Measurements from ENCODE around the gene CCDC186.

CCDC186 gene

GRCh38 chr10:114075093-114075492 lies 98.9 kb downstream of the CCDC186 start:
- H3K27me3 ChIP-seq (ENCODE audit: control insufficient read depth, insufficient read depth, low read length): no peaks in the 10 kb centered on the region

GRCh38 chr10:114073395-114074186 lies 100.4 kb downstream of the CCDC186 start:
- Histone ChIP-seq H3K27me3 (ENCODE audit: control insufficient read depth, insufficient read depth, low read length) (no peaks in the 10 kb centered on the region), H3K4me3 (ENCODE audit: low read depth, low read length) (no peak overlapping the region), H3K4me2 (ENCODE audit: low read length) (no peak overlapping the region)

More at GRCh38 chr10:114075093-114075492, 98.9 kb downstream of the CCDC186 start:
- Histone ChIP-seq H3K9me3 (ENCODE audit: control insufficient read depth, low read length) (no peaks in the 10 kb centered on the region), H2AFZ (no peak overlapping the region), H3K4me1 (no peaks in the 10 kb centered on the region), H3K9ac (no peak overlapping the region), H3K79me2 (no peaks in the 10 kb centered on the region), H3K4me3 (ENCODE audit: low read depth, low read length) (no peak overlapping the region), H3K36me3 (ENCODE audit: control insufficient read depth, insufficient read depth, low read length) (no peaks in the 10 kb centered on the region), H3K27ac (no peak overlapping the region), H3K4me2 (ENCODE audit: low read length) (no peak overlapping the region)
- no peak for TF ChIP-seq CTCF (IDR thresholded peaks at IDR 0.05)

GRCh38 chr10:114071178-114071577 lies 102.8 kb downstream of the CCDC186 start:
- no peak overlapping the region for H3K4me2 ChIP-seq (ENCODE audit: low read length)
- TF ChIP-seq CTCF (IDR thresholded peaks at IDR 0.05): no peak
- no peaks in the 10 kb centered on the region for H3K79me2 ChIP-seq

More at GRCh38 chr10:114073395-114074186, 100.4 kb downstream of the CCDC186 start:
- Histone ChIP-seq H3K79me2 (no peaks in the 10 kb centered on the region), H3K36me3 (ENCODE audit: control insufficient read depth, insufficient read depth, low read length) (no peaks in the 10 kb centered on the region), H2AFZ (no peak overlapping the region), H3K9ac (no peak overlapping the region), H3K4me1 (no peaks in the 10 kb centered on the region), H3K27ac (no peak overlapping the region), H3K9me3 (ENCODE audit: control insufficient read depth, low read length) (no peaks in the 10 kb centered on the region)
- no peak for TF ChIP-seq CTCF (IDR thresholded peaks at IDR 0.05)

More at GRCh38 chr10:114071178-114071577, 102.8 kb downstream of the CCDC186 start:
- Histone ChIP-seq H2AFZ (no peak overlapping the region), H3K9me3 (ENCODE audit: control insufficient read depth, low read length) (no peaks in the 10 kb centered on the region), H3K9ac (no peak overlapping the region), H3K36me3 (ENCODE audit: control insufficient read depth, insufficient read depth, low read length) (no peaks in the 10 kb centered on the region), H3K4me1 (no peaks in the 10 kb centered on the region), H3K27ac (no peak overlapping the region), H3K4me3 (ENCODE audit: low read depth, low read length) (no peak overlapping the region), H3K27me3 (ENCODE audit: control insufficient read depth, insufficient read depth, low read length) (no peaks in the 10 kb centered on the region)

All from parathyroid adenoma (tissue), 2 donors.